GM12878 (cell line): ENCODE data around the gene OGA. TPM values are rescaled to one million over a fixed set of nuclear protein-coding genes. Genes with fewer than 3 reads are reported as not detected.

Experiments
- BHLHE40 ChIP-seq, 2 experiments: fragments of 450-650 bp in 1 of 2; IDR thresholded peaks; 2 replicates each; pipeline ENCODE4 v1.6.1; 2011 to 2017; ENCODE audit warnings: low read depth in 2 of 2, borderline replicate concordance in 1 of 2, improper control_type of control experiment in 1 of 2, low read length in 1 of 2, mild to moderate bottlenecking in 1 of 2
- E2F4 ChIP-seq: IDR thresholded peaks from 2 replicates; pipeline ENCODE4 v1.6.1; 2012; ENCODE audit warnings: low read depth, low read length, improper control_type of control experiment
- EZH2 ChIP-seq: IDR thresholded peaks from 2 replicates; pipeline ENCODE4 v1.6.1; 2012; ENCODE audit warnings: low read depth, mild to moderate bottlenecking, control low read depth, inconsistent platforms, low read length, borderline replicate concordance; ENCODE audit not compliant: control insufficient read depth
- FOS ChIP-seq: IDR thresholded peaks from 3 replicates; pipeline ENCODE4 v1.6.1; 2011; ENCODE audit warnings: borderline replicate concordance; ENCODE audit not compliant: insufficient read length; ENCODE audit errors: extremely low read depth
- FOXM1 ChIP-seq: IDR thresholded peaks from 2 replicates; pipeline ENCODE4 v1.6.1; 2012; ENCODE audit warnings: low read depth, mild to moderate bottlenecking, inconsistent platforms, low read length, moderate library complexity
- MTA2 ChIP-seq: fragments of 450-650 bp; IDR thresholded peaks from 2 replicates; pipeline ENCODE4 v1.6.1; 2016; ENCODE audit warnings: low read depth, mild to moderate bottlenecking, moderate library complexity
- MXI1 ChIP-seq: fragments of 150-350 bp; IDR thresholded peaks from 2 replicates; pipeline ENCODE4 v1.6.1; 2011; ENCODE audit warnings: low read depth, mild to moderate bottlenecking, inconsistent platforms, low read length, improper control_type of control experiment
- PAX5 ChIP-seq: IDR thresholded peaks from 2 replicates; pipeline ENCODE4 v1.6.1; 2011; ENCODE audit warnings: low read depth, low read length, borderline replicate concordance
- POLR2AphosphoS2 ChIP-seq: IDR thresholded peaks from 2 replicates; pipeline ENCODE4 v1.6.1; 2011; ENCODE audit warnings: low read depth, mild to moderate bottlenecking, low read length, improper control_type of control experiment, moderate library complexity
- RBBP5 ChIP-seq: fragments of 200-600 bp; sonication (generic); conservative IDR thresholded peaks from 2 replicates; pipeline ENCODE4 v1.6.1; 2016
- RFX5 ChIP-seq: IDR thresholded peaks from 2 replicates; pipeline ENCODE4 v1.6.1; 2011; ENCODE audit warnings: low read depth, low read length, improper control_type of control experiment
- SP1 ChIP-seq: IDR thresholded peaks from one replicate; pipeline ENCODE4 v1.6.1; 2011; ENCODE audit warnings: low read depth, low read length
- TBL1XR1 ChIP-seq: IDR thresholded peaks from 2 replicates; pipeline ENCODE4 v1.6.1; 2012; ENCODE audit warnings: low read depth, low read length, improper control_type of control experiment
- TCF3 ChIP-seq: IDR thresholded peaks from 2 replicates; pipeline ENCODE4 v1.6.1; 2012; ENCODE audit warnings: low read depth, mild to moderate bottlenecking, low read length, borderline replicate concordance; ENCODE audit not compliant: insufficient read depth
- TCF7 ChIP-seq: IDR thresholded peaks from 2 replicates; pipeline ENCODE4 v1.6.1; 2014; ENCODE audit warnings: antibody characterized with exemption, borderline replicate concordance
- ZNF687 ChIP-seq: fragments of 450-650 bp; IDR thresholded peaks from 2 replicates; pipeline ENCODE4 v1.6.1; 2017; ENCODE audit warnings: mild to moderate bottlenecking, moderate library complexity
- polyA plus RNA-seq, 11 experiments: library from polyadenylated mRNA; depleted of rRNA in 4 of 11; unstranded in 6 of 11; stranded (reverse) in 5 of 11; fragments of >200 nt; fragmentation: Nextera tagmentation in 4 of 11; fragmentation: Illumina TruSeq in 1 of 11; extraction: Ambion mirVana in 4 of 11; extraction: Trizol in 1 of 11; gene quantifications; 1 replicate in 1 of 11; 2 replicates in 10 of 11; pipeline versions ENCODE4 v1.2.1 to v1.2.3, GENCODE V29; 2011 to 2016; ENCODE audit warnings: inconsistent platforms in 2 of 11, missing spikeins in 2 of 11, low read depth in 1 of 11
- total RNA-seq, 4 experiments: library from RNA; depleted of rRNA in 3 of 4; stranded (reverse); fragments of >200 nt in 3 of 4; fragmentation: Illumina TruSeq in 1 of 4; extraction: Trizol in 1 of 4; gene quantifications; 2 replicates each; pipeline versions ENCODE4 v1.2.1 to v1.2.3, GENCODE V29; 2013 to 2021
- TF ChIP-seq, protein P1 (sequence below): fragments of 450-650 bp; IDR thresholded peaks from 2 replicates; pipeline ENCODE4 v1.6.1; 2017; ENCODE audit warnings: mild to moderate bottlenecking, moderate library complexity
- TF ChIP-seq, protein P2 (sequence below): IDR thresholded peaks from 2 replicates; pipeline ENCODE4 v1.6.1; 2011; ENCODE audit warnings: low read depth, mild to moderate bottlenecking, low read length, moderate library complexity, borderline replicate concordance; ENCODE audit errors: extremely low read depth
- TF ChIP-seq, protein P3 (sequence below): fragments of 450-650 bp; IDR thresholded peaks from 2 replicates; pipeline ENCODE4 v1.6.1; 2016; ENCODE audit warnings: mild to moderate bottlenecking

The OGA gene
- total and polyA plus RNA-seq, 10 of the 15 experiments (the other 5 are each of a cell fraction or from before 2014, with no cell fraction given), result 23.0 to 145 (median 85.2) TPM

DNA sequence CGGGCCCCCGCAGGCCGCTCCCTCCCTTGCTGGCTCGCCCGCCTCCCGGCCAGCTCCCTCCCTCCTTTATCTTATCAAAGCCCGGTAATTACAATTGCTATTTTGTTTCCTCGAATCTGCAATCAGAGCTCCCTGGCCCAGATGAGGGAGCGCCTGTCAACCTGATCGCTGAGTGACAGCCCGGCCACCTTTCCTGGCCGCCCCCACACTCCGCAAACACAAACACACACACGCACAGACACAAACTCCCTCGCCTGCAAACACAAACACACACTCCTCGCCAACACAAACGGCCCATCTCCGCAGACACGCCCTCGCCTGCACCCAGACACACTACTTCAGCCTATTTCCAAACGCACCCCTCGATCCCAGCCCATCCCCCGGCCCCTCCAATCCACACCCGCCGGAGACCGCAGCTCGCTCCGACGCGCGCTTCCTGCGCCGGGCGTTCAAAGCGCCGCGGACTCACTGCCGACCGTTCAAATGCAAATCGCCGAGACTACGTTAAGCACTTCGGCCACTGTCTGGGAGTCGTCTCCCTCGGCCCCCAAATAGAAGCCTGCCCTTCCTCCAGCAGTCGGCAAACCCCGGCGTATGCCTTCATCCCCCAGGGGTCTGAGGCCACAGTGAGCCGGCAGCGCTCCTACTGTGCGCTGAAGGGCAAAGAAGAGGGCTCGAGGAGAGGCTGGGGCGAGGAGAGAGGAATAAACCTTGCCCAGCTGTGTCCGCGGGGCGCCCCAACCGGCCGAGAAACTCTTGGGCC, 39.3 kb downstream of the OGA start (continued):
- TF ChIP-seq, protein P1, sequence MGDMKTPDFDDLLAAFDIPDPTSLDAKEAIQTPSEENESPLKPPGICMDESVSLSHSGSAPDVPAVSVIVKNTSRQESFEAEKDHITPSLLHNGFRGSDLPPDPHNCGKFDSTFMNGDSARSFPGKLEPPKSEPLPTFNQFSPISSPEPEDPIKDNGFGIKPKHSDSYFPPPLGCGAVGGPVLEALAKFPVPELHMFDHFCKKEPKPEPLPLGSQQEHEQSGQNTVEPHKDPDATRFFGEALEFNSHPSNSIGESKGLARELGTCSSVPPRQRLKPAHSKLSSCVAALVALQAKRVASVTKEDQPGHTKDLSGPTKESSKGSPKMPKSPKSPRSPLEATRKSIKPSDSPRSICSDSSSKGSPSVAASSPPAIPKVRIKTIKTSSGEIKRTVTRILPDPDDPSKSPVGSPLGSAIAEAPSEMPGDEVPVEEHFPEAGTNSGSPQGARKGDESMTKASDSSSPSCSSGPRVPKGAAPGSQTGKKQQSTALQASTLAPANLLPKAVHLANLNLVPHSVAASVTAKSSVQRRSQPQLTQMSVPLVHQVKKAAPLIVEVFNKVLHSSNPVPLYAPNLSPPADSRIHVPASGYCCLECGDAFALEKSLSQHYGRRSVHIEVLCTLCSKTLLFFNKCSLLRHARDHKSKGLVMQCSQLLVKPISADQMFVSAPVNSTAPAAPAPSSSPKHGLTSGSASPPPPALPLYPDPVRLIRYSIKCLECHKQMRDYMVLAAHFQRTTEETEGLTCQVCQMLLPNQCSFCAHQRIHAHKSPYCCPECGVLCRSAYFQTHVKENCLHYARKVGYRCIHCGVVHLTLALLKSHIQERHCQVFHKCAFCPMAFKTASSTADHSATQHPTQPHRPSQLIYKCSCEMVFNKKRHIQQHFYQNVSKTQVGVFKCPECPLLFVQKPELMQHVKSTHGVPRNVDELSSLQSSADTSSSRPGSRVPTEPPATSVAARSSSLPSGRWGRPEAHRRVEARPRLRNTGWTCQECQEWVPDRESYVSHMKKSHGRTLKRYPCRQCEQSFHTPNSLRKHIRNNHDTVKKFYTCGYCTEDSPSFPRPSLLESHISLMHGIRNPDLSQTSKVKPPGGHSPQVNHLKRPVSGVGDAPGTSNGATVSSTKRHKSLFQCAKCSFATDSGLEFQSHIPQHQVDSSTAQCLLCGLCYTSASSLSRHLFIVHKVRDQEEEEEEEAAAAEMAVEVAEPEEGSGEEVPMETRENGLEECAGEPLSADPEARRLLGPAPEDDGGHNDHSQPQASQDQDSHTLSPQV, result no peak
- no peak for TF ChIP-seq ZNF687
- no peak for TF ChIP-seq FOS
- no peak for TF ChIP-seq E2F4
- TF ChIP-seq RBBP5, result no peak
- no peak for TF ChIP-seq PAX5
- TF ChIP-seq RFX5, result no peak
- no peak; a peak in 1 of 4 replicates for TF ChIP-seq BHLHE40 (IDR thresholded peaks at IDR 0.05; ENCODE audit: borderline replicate concordance in 1 of 2, low read depth in 2 of 2, low read length in 1 of 2)
- no peak for TF ChIP-seq SP1
- no peak for TF ChIP-seq FOXM1
- no peak for TF ChIP-seq TBL1XR1
- TF ChIP-seq, protein P2, sequence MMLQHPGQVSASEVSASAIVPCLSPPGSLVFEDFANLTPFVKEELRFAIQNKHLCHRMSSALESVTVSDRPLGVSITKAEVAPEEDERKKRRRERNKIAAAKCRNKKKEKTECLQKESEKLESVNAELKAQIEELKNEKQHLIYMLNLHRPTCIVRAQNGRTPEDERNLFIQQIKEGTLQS, result no peak
- TF ChIP-seq, protein P3, sequence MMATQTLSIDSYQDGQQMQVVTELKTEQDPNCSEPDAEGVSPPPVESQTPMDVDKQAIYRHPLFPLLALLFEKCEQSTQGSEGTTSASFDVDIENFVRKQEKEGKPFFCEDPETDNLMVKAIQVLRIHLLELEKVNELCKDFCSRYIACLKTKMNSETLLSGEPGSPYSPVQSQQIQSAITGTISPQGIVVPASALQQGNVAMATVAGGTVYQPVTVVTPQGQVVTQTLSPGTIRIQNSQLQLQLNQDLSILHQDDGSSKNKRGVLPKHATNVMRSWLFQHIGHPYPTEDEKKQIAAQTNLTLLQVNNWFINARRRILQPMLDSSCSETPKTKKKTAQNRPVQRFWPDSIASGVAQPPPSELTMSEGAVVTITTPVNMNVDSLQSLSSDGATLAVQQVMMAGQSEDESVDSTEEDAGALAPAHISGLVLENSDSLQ, result peak; percentile 95
- TF ChIP-seq MTA2, result no peak
- no peak for TF ChIP-seq TCF7
- TF ChIP-seq POLR2AphosphoS2, result no peak
- TF ChIP-seq TCF3, result no peak
- no peak; the same call in 1 of the 2 replicates for TF ChIP-seq MXI1
- no peak for TF ChIP-seq EZH2
